Stimulated activated naive CD8-positive, alpha-beta T cell treated with anti-CD3 and anti-CD28 coated beads, Interleukin-15, Interleukin-2, amounts not matched to agents 100 U/mL and 50 U/mL, for 24 hours (primary cell): ENCODE measurements around the gene MIP.
"Not testable (repeated sequence)": the region's sequence is repeated elsewhere in the genome, so short reads cannot be mapped to it uniquely, and the experiment has no call there.

Experiments
- ATAC-seq: fragments of 150-1000 bp; cut with Tn5 transposase; one replicate; pipeline ENCODE4 v1.10.0; 2021
- DNase-seq: peaks from one replicate; pipeline ENCODE4 v3.0.0; 2021

MIP gene

GRCh38 chr12:56468216-56469006, 14.0 kb upstream of the MIP start, which contains the start of gene SPRYD4:
SPRYD4 (plus strand) TSS chr12:56468578; CDS start chr12:56468592, 14 bp downstream.
- ATAC-seq = peak; percentile 97

GRCh38 chr12:56462565-56462964, 8.1 kb upstream of the MIP start:
- DNase-seq (no peak), ATAC-seq (no peak)

More at GRCh38 chr12:56468216-56469006, 14.0 kb upstream of the MIP start, which contains the start of gene SPRYD4:
- peak; percentile 95 for DNase-seq

GRCh38 chr12:56461235-56462159, 7.0 kb upstream of the MIP start:
- ATAC-seq = no peak
- DNase-seq = no peak

GRCh38 chr12:56457817-56458216, 3.4 kb upstream of the MIP start:
- no peak for ATAC-seq
- DNase-seq = no peak

GRCh38 chr12:56451147-56451546, 3.3 kb downstream of the MIP start:
- ATAC-seq = no peak
- no peak for DNase-seq

- DNase-seq = no peak
- ATAC-seq = no peak
Observed at GRCh38 chr12:56450241-56450640, 4.2 kb downstream of the MIP start.

- no peak for DNase-seq
Observed at GRCh38 chr12:56449622-56449984, 4.9 kb downstream of the MIP start.

GRCh38 chr12:56448860-56449621, 5.4 kb downstream of the MIP start, which contains the start of gene TIMELESS:
TIMELESS (minus strand) TSS chr12:56449426; CDS start chr12:56434170, 15,256 bp downstream.
- ATAC-seq (peak; percentile 96), DNase-seq (peak; percentile 91)

More at GRCh38 chr12:56449622-56449984, 4.9 kb downstream of the MIP start:
- ATAC-seq = no peak

GRCh38 chr12:56443208-56443607, 11.2 kb downstream of the MIP start:
- not testable (repeated sequence) for ATAC-seq

GRCh38 chr12:56437430-56438176, 16.9 kb downstream of the MIP start:
- ATAC-seq = no peak

More at GRCh38 chr12:56443208-56443607, 11.2 kb downstream of the MIP start:
- DNase-seq = not testable (repeated sequence)

GRCh38 chr12:56434828-56435227, 19.6 kb downstream of the MIP start:
- DNase-seq (no peak), ATAC-seq (no peak)

More at GRCh38 chr12:56437430-56438176, 16.9 kb downstream of the MIP start:
- no peak for DNase-seq

- DNase-seq (no peak), ATAC-seq (no peak)
Observed at GRCh38 chr12:56431850-56432249, 22.6 kb downstream of the MIP start.

GRCh38 chr12:56431288-56431687, 23.2 kb downstream of the MIP start:
- ATAC-seq = no peak
- no peak for DNase-seq

GRCh38 chr12:56425940-56426438, 28.5 kb downstream of the MIP start:
- ATAC-seq (no peak), DNase-seq (no peak)

GRCh38 chr12:56425193-56425592, 29.3 kb downstream of the MIP start:
- DNase-seq (no peak), ATAC-seq (no peak)

- no peak for DNase-seq
- ATAC-seq = no peak
Observed at GRCh38 chr12:56420411-56420810, 34.0 kb downstream of the MIP start.

GRCh38 chr12:56417739-56418138, 36.7 kb downstream of the MIP start:
- ATAC-seq (no peak), DNase-seq (no peak)

- ATAC-seq = no peak
- DNase-seq = no peak
Observed at GRCh38 chr12:56414401-56414800, 40.1 kb downstream of the MIP start.

- no peak for ATAC-seq
- no peak for DNase-seq
Observed at GRCh38 chr12:56413392-56413791, 41.1 kb downstream of the MIP start.

- DNase-seq = no peak
- no peak for ATAC-seq
Observed at GRCh38 chr12:56411781-56412639, 42.4 kb downstream of the MIP start.
